ENCODE data around the gene PLCB1. TPM values are rescaled to one million over a fixed set of nuclear protein-coding genes. Genes with fewer than 3 reads are reported as not detected.
A peak's percentile ranks its signal among the peaks of the same experiment; 100 is the strongest.

PLCB1 gene
- total and polyA plus RNA-seq, 2 of the 4 experiments (the other 2 are of a cell fraction), result 5.6 to 16.1 TPM

DNA sequence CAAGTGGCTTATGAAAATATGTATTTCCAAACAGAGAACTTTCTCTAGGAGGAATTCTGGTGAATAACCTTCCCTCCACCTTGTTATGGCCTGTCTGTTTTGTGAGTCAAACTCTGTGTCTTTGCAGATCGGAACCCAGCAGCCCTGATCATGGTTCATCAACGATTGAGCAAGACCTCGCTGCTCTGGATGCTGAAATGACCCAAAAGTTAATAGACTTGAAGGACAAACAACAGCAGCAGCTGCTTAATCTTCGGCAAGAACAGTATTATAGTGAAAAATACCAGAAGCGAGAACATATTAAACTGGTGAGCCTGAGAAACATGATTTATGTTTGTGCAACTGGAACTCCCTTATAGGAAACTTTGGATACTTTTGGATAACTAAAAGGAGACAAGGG, 642.3 kb downstream of the PLCB1 start:
- in situ Hi-C loops (cut with MboI; ENCODE audit: low sequenced_read_pairs) (no loop called here), intact Hi-C loops (cut with micrococcal nuclease) (no loop called here), dilution Hi-C loops (cut with HindIII; ENCODE audit: low sequenced_read_pairs, unreplicated experiment) (loop anchor here (25.0 kb wide), 1 partner anchor 588 kb away; no protein-coding TSS in a partner anchor)
- no peak overlapping the region for H3K56ac ChIP-seq (ENCODE audit: extremely low read depth, insufficient read depth, low read length)
- H2AK9ac ChIP-seq (replicated peaks; ENCODE audit: low read depth, low read length, poor library complexity), result no peak overlapping the region
- no peak overlapping the region for H3K14ac ChIP-seq (replicated peaks; ENCODE audit: low read depth, low read length)
- H3K4me1 ChIP-seq (ENCODE audit: control insufficient read depth, insufficient read depth, low read length), result peaks cover 6% of the 10 kb centered on the region
- no peak overlapping the region for H4K5ac ChIP-seq (ENCODE audit: low read depth, low read length)
- no peak for ATAC-seq (ENCODE audit: low read depth)
- TF ChIP-seq RCOR1 (IDR thresholded peaks at IDR 0.05; ENCODE audit: insufficient replicate concordance, low read length) (no peak), CEBPB (IDR thresholded peaks at IDR 0.05; ENCODE audit: low read depth, low read length) (0 out of 2 replicates have a peak, but pooled peaks have one; percentile 10)
- H3K4ac ChIP-seq (ENCODE audit: low read depth, low read length), result no peak overlapping the region
- POLR2A ChIA-PET (ENCODE audit: unreplicated experiment), result no interaction called here
- no peak overlapping the region for H2BK5ac ChIP-seq (ENCODE audit: low read depth, low read length, poor library complexity, severe bottlenecking)
- no peaks in the 10 kb centered on the region for H3K36me3 ChIP-seq (ENCODE audit: control insufficient read depth, insufficient read depth, low read length)
- H2AFZ ChIP-seq (replicated peaks; ENCODE audit: low read length, poor library complexity), result no peak overlapping the region
- no peak overlapping the region for H2BK15ac ChIP-seq (ENCODE audit: low read depth, low read length)
- no peak overlapping the region for H3K4me3 ChIP-seq (ENCODE audit: insufficient read depth, low read depth, low read length)
- H3K18ac ChIP-seq (ENCODE audit: low read depth, low read length), result no peak overlapping the region
- H2BK20ac ChIP-seq (ENCODE audit: low read depth, low read length), result no peak overlapping the region
- CTCF ChIA-PET, result interaction anchor here (1.3 kb wide), 1 partner anchor 16 kb away, joined by 4 read pairs; no protein-coding TSS in a partner anchor
- no peaks in the 10 kb centered on the region for H3K9me3 ChIP-seq (ENCODE audit: control insufficient read depth, insufficient read depth, low read length)
- no TSS peak for BruUV-seq (replicated peaks)
- H3K4me2 ChIP-seq (ENCODE audit: low read depth, low read length), result no peak overlapping the region
- H3K9ac ChIP-seq (ENCODE audit: low read depth, low read length), result no peak overlapping the region
- no peak overlapping the region for H2AK5ac ChIP-seq (ENCODE audit: low read depth, low read length)
- no peak for DNase-seq
- WGBS, 2 experiments (ENCODE audit: extremely low coverage in 2 of 2, insufficient read length in 1 of 2), result 100% methylated on average over 1 of the region's 5 CpGs; no CpG with 5 or more reads in 1 of the 2 experiments
- no peak overlapping the region for H4K91ac ChIP-seq (ENCODE audit: insufficient read depth, low read depth, low read length)
- no peaks in the 10 kb centered on the region for H3K27me3 ChIP-seq (ENCODE audit: control insufficient read depth, insufficient read depth, low read length)
- H4K20me1 ChIP-seq (ENCODE audit: insufficient read depth, low read length), result no peaks in the 10 kb centered on the region
- no peak overlapping the region for H2BK120ac ChIP-seq (ENCODE audit: low read depth, low read length)
- no peaks in the 10 kb centered on the region for H3K79me1 ChIP-seq (ENCODE audit: low read depth in 1 of 2, low read length in 2 of 2)
- no peak overlapping the region for H3K23ac ChIP-seq (ENCODE audit: low read depth, low read length)
- no peak overlapping the region for H4K8ac ChIP-seq (ENCODE audit: low read depth in 2 of 2, low read length in 2 of 2)
- no peak overlapping the region for H3K27ac ChIP-seq (ENCODE audit: insufficient read depth, low read length)
- peaks cover 4% of the 10 kb centered on the region; the same call in 1 of the 2 replicates for H3K9me1 ChIP-seq (ENCODE audit: insufficient read depth, low read length)
